IMR-90 (cell line): ENCODE measurements around the gene ACOT7. TPM values are rescaled to one million over a fixed set of nuclear protein-coding genes. Genes with fewer than 3 reads are reported as not detected.

ENCODE experiments used
- ATAC-seq: fragments of 200-7000 bp; cut with Tn5 transposase; 2 replicates; pipeline ENCODE4 v1.9.1; 2020; ENCODE audit warnings: low read depth, mild to moderate bottlenecking, moderate library complexity
- BruUV-seq: library from RNA; stranded (reverse); fragments of 400-500 nt; replicated peaks from 2 replicates; lab custom pipeline; 2021; lab: Mats Ljungman, UMichigan
- CTCF ChIA-PET: fragments of 300-600 bp; formaldehyde crosslinking; extraction: SDS; loops from one replicate; lab custom pipeline; 2021; ENCODE audit warnings: antibody characterized with exemption; lab: Yijun Ruan, JAX
- POLR2A ChIA-PET: fragments of 300-600 bp; sonication (Branson Sonifier 250); formaldehyde crosslinking; loops from one replicate; lab custom pipeline; 2022; ENCODE audit warnings: antibody characterized with exemption; ENCODE audit not compliant: unreplicated experiment; lab: Charles Lee
- DNase-seq: peaks from one replicate; pipeline ENCODE4 v3.0.0; 2013
- H2AFZ ChIP-seq: replicated peaks from 2 replicates; pipeline ENCODE3; 2013; ENCODE audit warnings: low read length, mild to moderate bottlenecking; ENCODE audit not compliant: poor library complexity
- H2AK5ac ChIP-seq: 2 replicates; pipeline ENCODE4 v1.6.1; 2013; ENCODE audit warnings: low read depth, low read length, inconsistent platforms
- H2AK9ac ChIP-seq: replicated peaks from 2 replicates; pipeline ENCODE3; 2013; ENCODE audit warnings: mild to moderate bottlenecking, low read depth, low read length, moderate library complexity; ENCODE audit not compliant: poor library complexity
- H2BK120ac ChIP-seq: 2 replicates; pipeline ENCODE4 v1.6.1; 2013; ENCODE audit warnings: low read depth, low read length, inconsistent platforms
- H2BK15ac ChIP-seq: 3 replicates; pipeline ENCODE4 v1.6.1; 2013; ENCODE audit warnings: low read depth, low read length, inconsistent platforms
- H2BK20ac ChIP-seq: 2 replicates; pipeline ENCODE4 v1.6.1; 2013; ENCODE audit warnings: low read depth, mild to moderate bottlenecking, inconsistent platforms, low read length, moderate library complexity
- H2BK5ac ChIP-seq: 2 replicates; pipeline ENCODE4 v1.6.1; 2013; ENCODE audit warnings: mild to moderate bottlenecking, low read depth, low read length, inconsistent platforms; ENCODE audit not compliant: poor library complexity, severe bottlenecking
- H3K14ac ChIP-seq: replicated peaks from 2 replicates; pipeline ENCODE4 v1.6.1; 2013; ENCODE audit warnings: low read depth, low read length, inconsistent platforms
- H3K18ac ChIP-seq: 2 replicates; pipeline ENCODE4 v1.6.1; 2013; ENCODE audit warnings: low read depth, low read length, control low read depth
- H3K23ac ChIP-seq: 2 replicates; pipeline ENCODE4 v1.6.1; 2013; ENCODE audit warnings: low read depth, low read length, inconsistent platforms
- H3K27ac ChIP-seq: 2 replicates; pipeline ENCODE4 v1.5.1; 2013; ENCODE audit warnings: mild to moderate bottlenecking, control low read depth, low read length; ENCODE audit not compliant: insufficient read depth
- H3K27me3 ChIP-seq: 2 replicates; pipeline ENCODE4 v1.6.1; 2013; ENCODE audit warnings: low read length; ENCODE audit not compliant: control insufficient read depth, insufficient read depth
- H3K36me3 ChIP-seq: 2 replicates; pipeline ENCODE4 v1.6.1; 2013; ENCODE audit warnings: low read length, mixed read lengths; ENCODE audit not compliant: control insufficient read depth, insufficient read depth
- H3K4ac ChIP-seq: 2 replicates; pipeline ENCODE4 v1.6.1; 2013; ENCODE audit warnings: low read depth, low read length, inconsistent platforms
- H3K4me1 ChIP-seq: 2 replicates; pipeline ENCODE4 v1.6.1; 2013; ENCODE audit warnings: low read length, mixed read lengths; ENCODE audit not compliant: control insufficient read depth, insufficient read depth
- H3K4me2 ChIP-seq: 2 replicates; pipeline ENCODE4 v1.6.1; 2013; ENCODE audit warnings: low read depth, mild to moderate bottlenecking, control low read depth, low read length, moderate library complexity
- H3K4me3 ChIP-seq: 2 replicates; pipeline ENCODE4 v1.5.1; 2013; ENCODE audit warnings: low read depth, mild to moderate bottlenecking, control low read depth, low read length, moderate library complexity; ENCODE audit not compliant: insufficient read depth
- H3K56ac ChIP-seq: 2 replicates; pipeline ENCODE4 v1.6.1; 2013; ENCODE audit warnings: low read length, inconsistent platforms; ENCODE audit not compliant: insufficient read depth; ENCODE audit errors: extremely low read depth
- H3K79me1 ChIP-seq, 2 experiments: 2 replicates each; pipeline ENCODE4 v1.6.1; 2013; ENCODE audit warnings: low read length in 2 of 2, inconsistent platforms in 1 of 2, low read depth in 1 of 2
- H3K9ac ChIP-seq: 2 replicates; pipeline ENCODE4 v1.6.1; 2013; ENCODE audit warnings: low read depth, low read length, control low read depth
- H3K9me1 ChIP-seq: 2 replicates; pipeline ENCODE4 v1.6.1; 2013; ENCODE audit warnings: low read length, inconsistent platforms; ENCODE audit not compliant: insufficient read depth
- H3K9me3 ChIP-seq: 2 replicates; pipeline ENCODE4 v1.6.1; 2013; ENCODE audit warnings: low read length; ENCODE audit not compliant: control insufficient read depth, insufficient read depth
- H4K20me1 ChIP-seq: 2 replicates; pipeline ENCODE4 v1.6.1; 2013; ENCODE audit warnings: low read length, inconsistent platforms; ENCODE audit not compliant: insufficient read depth
- H4K5ac ChIP-seq: 2 replicates; pipeline ENCODE4 v1.6.1; 2013; ENCODE audit warnings: mild to moderate bottlenecking, low read depth, low read length, control low read depth
- H4K8ac ChIP-seq, 2 experiments: 2 replicates each; pipeline ENCODE4 v1.6.1; 2013; ENCODE audit warnings: low read depth in 2 of 2, low read length in 2 of 2, control low read depth in 1 of 2, inconsistent platforms in 1 of 2
- H4K91ac ChIP-seq: 2 replicates; pipeline ENCODE4 v1.6.1; 2013; ENCODE audit warnings: low read depth, low read length, inconsistent platforms; ENCODE audit not compliant: insufficient read depth
- BHLHE40 ChIP-seq: fragments of 150-350 bp; IDR thresholded peaks from 2 replicates; pipeline ENCODE4 v1.6.1; 2016; ENCODE audit warnings: mild to moderate bottlenecking, low read depth, low read length
- CEBPB ChIP-seq: IDR thresholded peaks from 2 replicates; pipeline ENCODE4 v1.6.1; 2012; ENCODE audit warnings: low read depth, low read length, improper control_type of control experiment
- CHD1 ChIP-seq: IDR thresholded peaks from 2 replicates; pipeline ENCODE4 v1.6.1; 2012; ENCODE audit warnings: low read depth, low read length, improper control_type of control experiment
- ELK1 ChIP-seq: fragments of 150-350 bp; IDR thresholded peaks from 2 replicates; pipeline ENCODE4 v1.6.1; 2016; ENCODE audit warnings: low read depth, mild to moderate bottlenecking, low read length, moderate library complexity, borderline replicate concordance
- MXI1 ChIP-seq: IDR thresholded peaks from 2 replicates; pipeline ENCODE4 v1.6.1; 2012; ENCODE audit warnings: low read depth, mild to moderate bottlenecking, low read length, moderate library complexity, borderline replicate concordance
- NFE2L2 ChIP-seq: fragments of 150-350 bp; IDR thresholded peaks from 2 replicates; pipeline ENCODE4 v1.6.1; 2016; ENCODE audit warnings: low read depth, mild to moderate bottlenecking, low read length
- RAD21 ChIP-seq: IDR thresholded peaks from 2 replicates; pipeline ENCODE4 v1.6.1; 2012; ENCODE audit warnings: low read length, improper control_type of control experiment
- RFX5 ChIP-seq: IDR thresholded peaks from 2 replicates; pipeline ENCODE4 v1.8.0; 2012; ENCODE audit warnings: low read depth, mild to moderate bottlenecking, low read length, moderate library complexity
- SMC3 ChIP-seq: fragments of 150-350 bp; IDR thresholded peaks from 2 replicates; pipeline ENCODE4 v1.6.1; 2016; ENCODE audit warnings: low read depth, mild to moderate bottlenecking, antibody characterized with exemption, low read length, moderate library complexity
- WGBS, 2 experiments: methylation state at CpG; one replicate each; pipeline versions ENCODE4 v1.1.5 to v1.1.7; 2013; ENCODE audit warnings: missing lambda C conversion rate in 2 of 2; ENCODE audit not compliant: insufficient read length in 1 of 2; ENCODE audit errors: extremely low coverage in 2 of 2; 5-methylcytosine and 5-hydroxymethylcytosine counted together
- dilution Hi-C: fragments of 300-500 bp; cut with HindIII; formaldehyde crosslinking; loops from one replicate; pipeline ENCODE4 v1.14.3; 2018; ENCODE audit warnings: low sequenced_read_pairs; ENCODE audit not compliant: unreplicated experiment
- in situ Hi-C: fragments of 300-500 bp; cut with MboI; formaldehyde crosslinking; loops from 3 replicates; pipeline ENCODE4 v1.14.3; 2019; ENCODE audit warnings: low sequenced_read_pairs, inconsistent platforms, mixed read lengths
- intact Hi-C: fragments of 100-400 bp; cut with micrococcal nuclease; formaldehyde crosslinking; loops from 2 replicates; pipeline ENCODE4 v1.10.0; 2022
- polyA plus RNA-seq, 3 experiments: library from polyadenylated mRNA; depleted of rRNA; stranded (reverse); fragments of >200 nt; gene quantifications; 2 replicates each; pipeline ENCODE4 v1.2.3, GENCODE V29; 2012; ENCODE audit warnings: low replicate concordance in 1 of 3
- total RNA-seq: library from RNA; depleted of rRNA; stranded (reverse); fragments of >200 nt; gene quantifications from 2 replicates; pipeline ENCODE4 v1.2.3, GENCODE V29; 2012
- TF ChIP-seq, protein P1 (sequence below): conservative IDR thresholded peaks from 2 replicates; pipeline ENCODE4 v1.5.1; 2012; ENCODE audit warnings: mild to moderate bottlenecking, low read depth, low read length, improper control_type of control experiment
- TF ChIP-seq, protein P2 (sequence below): fragments of 150-350 bp; IDR thresholded peaks from 2 replicates; pipeline ENCODE4 v1.6.1; 2017; ENCODE audit warnings: mild to moderate bottlenecking, antibody characterized with exemption, low read length, low read depth

The ACOT7 gene
- total and polyA plus RNA-seq, 2 of the 4 experiments (the other 2 are of a cell fraction) = 51.6 to 242 TPM

- no peak for TF ChIP-seq RFX5
These were observed 42.0 kb downstream of the ACOT7 start (continued) for GRCh38 chr1:6351480-6352137.

DNA sequence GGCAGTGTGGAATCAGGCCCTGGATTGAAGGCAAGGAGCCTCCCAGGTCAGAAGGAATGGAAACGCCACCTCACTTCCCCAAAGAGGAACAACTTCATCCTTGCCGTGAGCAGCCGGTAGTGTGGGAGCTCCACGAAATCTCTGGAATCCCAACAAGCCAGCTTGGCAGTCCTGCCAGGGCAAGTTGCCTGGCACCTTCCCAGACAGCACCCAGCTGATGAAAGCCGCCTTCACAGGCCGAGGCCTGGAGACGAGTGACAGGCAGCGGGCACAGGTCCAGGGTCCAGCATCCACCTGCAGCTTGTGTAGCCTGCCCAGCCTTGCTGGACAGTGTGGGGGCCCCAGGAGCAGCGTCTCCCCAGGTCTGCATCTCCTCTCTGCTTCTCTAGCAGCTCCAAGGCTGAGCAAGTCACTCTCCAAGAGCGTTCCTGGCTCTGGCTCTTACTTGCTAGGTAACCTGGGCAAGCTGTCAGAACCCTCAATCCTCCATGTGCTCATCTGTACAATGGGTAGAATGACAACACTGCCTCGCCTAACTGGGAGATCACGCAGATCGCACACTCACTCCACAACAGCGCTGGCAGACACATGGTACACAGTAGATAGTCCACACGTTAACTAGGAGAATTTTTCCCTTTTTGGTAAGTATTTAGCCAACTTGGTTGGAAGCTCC is 43.0 kb downstream of the ACOT7 start:
- Histone ChIP-seq H3K9ac (no peak overlapping the region), H3K27me3 (no peaks in the 10 kb centered on the region), H3K9me1 (peaks cover 4% of the 10 kb centered on the region; the same call in 1 of the 2 replicates), H2BK15ac (no peak overlapping the region), H4K8ac (no peak overlapping the region), H2BK5ac (no peak overlapping the region), H3K4me2 (no peak overlapping the region), H3K36me3 (no peaks in the 10 kb centered on the region; the same call in 1 of the 2 replicates), H3K18ac (no peak overlapping the region), H3K79me1 (peaks cover 8 to 36% of the 10 kb centered on the region in 2 experiments), H4K20me1 (peaks cover 4% of the 10 kb centered on the region; the same call in 1 of the 2 replicates), H2BK120ac (no peak overlapping the region), H4K91ac (no peak overlapping the region), H2AK9ac (peak overlapping the region; percentile 79), H4K5ac (no peak overlapping the region), H2AK5ac (no peak overlapping the region), H3K4me3 (no peak overlapping the region), H3K4ac (no peak overlapping the region), H2AFZ (no peak overlapping the region), H3K14ac (no peak overlapping the region), H3K56ac (no peak overlapping the region), H3K27ac (no peak overlapping the region), H3K9me3 (no peaks in the 10 kb centered on the region), H2BK20ac (no peak overlapping the region), H3K4me1 (peaks cover 6% of the 10 kb centered on the region), H3K23ac (no peak overlapping the region)
- BruUV-seq = no TSS peak
- ATAC-seq = no peak
- dilution Hi-C loops (no loop called here), intact Hi-C loops (no loop called here), in situ Hi-C loops (no loop called here)
- ChIA-PET CTCF (interaction anchor here (0.8 kb wide), 1 partner anchor 54 kb away, joined by 3 read pairs; no protein-coding TSS in a partner anchor), POLR2A (no interaction called here)
- WGBS, 2 experiments = 71% methylated on average over 9 of the region's 15 CpGs; no CpG with 5 or more reads in 1 of the 2 experiments
- DNase-seq = no peak
- TF ChIP-seq ELK1 (no peak), CHD1 (no peak), SMC3 (no peak), MXI1 (no peak), RFX5 (no peak), CEBPB (no peak), NFE2L2 (no peak), RAD21 (no peak), BHLHE40 (no peak)
- TF ChIP-seq, protein P1, sequence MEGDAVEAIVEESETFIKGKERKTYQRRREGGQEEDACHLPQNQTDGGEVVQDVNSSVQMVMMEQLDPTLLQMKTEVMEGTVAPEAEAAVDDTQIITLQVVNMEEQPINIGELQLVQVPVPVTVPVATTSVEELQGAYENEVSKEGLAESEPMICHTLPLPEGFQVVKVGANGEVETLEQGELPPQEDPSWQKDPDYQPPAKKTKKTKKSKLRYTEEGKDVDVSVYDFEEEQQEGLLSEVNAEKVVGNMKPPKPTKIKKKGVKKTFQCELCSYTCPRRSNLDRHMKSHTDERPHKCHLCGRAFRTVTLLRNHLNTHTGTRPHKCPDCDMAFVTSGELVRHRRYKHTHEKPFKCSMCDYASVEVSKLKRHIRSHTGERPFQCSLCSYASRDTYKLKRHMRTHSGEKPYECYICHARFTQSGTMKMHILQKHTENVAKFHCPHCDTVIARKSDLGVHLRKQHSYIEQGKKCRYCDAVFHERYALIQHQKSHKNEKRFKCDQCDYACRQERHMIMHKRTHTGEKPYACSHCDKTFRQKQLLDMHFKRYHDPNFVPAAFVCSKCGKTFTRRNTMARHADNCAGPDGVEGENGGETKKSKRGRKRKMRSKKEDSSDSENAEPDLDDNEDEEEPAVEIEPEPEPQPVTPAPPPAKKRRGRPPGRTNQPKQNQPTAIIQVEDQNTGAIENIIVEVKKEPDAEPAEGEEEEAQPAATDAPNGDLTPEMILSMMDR = no peak
- TF ChIP-seq, protein P2, sequence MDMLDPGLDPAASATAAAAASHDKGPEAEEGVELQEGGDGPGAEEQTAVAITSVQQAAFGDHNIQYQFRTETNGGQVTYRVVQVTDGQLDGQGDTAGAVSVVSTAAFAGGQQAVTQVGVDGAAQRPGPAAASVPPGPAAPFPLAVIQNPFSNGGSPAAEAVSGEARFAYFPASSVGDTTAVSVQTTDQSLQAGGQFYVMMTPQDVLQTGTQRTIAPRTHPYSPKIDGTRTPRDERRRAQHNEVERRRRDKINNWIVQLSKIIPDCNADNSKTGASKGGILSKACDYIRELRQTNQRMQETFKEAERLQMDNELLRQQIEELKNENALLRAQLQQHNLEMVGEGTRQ = no peak
